Skeletal muscle cell (primary cell): ENCODE data around the gene CDKAL1.
"Not testable (repeated sequence)": the region's sequence is repeated elsewhere in the genome, so short reads cannot be mapped to it uniquely, and the experiment has no call there.

ENCODE experiments used
- DNase-seq: peaks from one replicate; pipeline ENCODE4 v3.0.0-alpha.2; 2010; ENCODE audit warnings: low read depth
- H3K4me3 ChIP-seq: 2 replicates; pipeline ENCODE4 v1.5.1; 2011; ENCODE audit warnings: low read depth, mild to moderate bottlenecking, control low read depth, low read length, moderate library complexity

CDKAL1 gene

GRCh38 chr6:20918868-20919267 lies 384.6 kb downstream of the CDKAL1 start:
- H3K4me3 ChIP-seq, result no peak overlapping the region
- no peak for DNase-seq

GRCh38 chr6:20919677-20920385 lies 385.6 kb downstream of the CDKAL1 start:
- no peak for DNase-seq

GRCh38 chr6:20921578-20921977 lies 387.3 kb downstream of the CDKAL1 start:
- no peak overlapping the region for H3K4me3 ChIP-seq
- peak; percentile 31 for DNase-seq

More at GRCh38 chr6:20919677-20920385, 385.6 kb downstream of the CDKAL1 start:
- no peak overlapping the region for H3K4me3 ChIP-seq

- DNase-seq, result no peak
- H3K4me3 ChIP-seq, result no peak overlapping the region
Measured at GRCh38 chr6:20922743-20923142, 388.5 kb downstream of the CDKAL1 start.

- H3K4me3 ChIP-seq, DNase-seq: not testable (repeated sequence)
Measured at GRCh38 chr6:20924094-20924493, 389.8 kb downstream of the CDKAL1 start.

- H3K4me3 ChIP-seq, result no peak overlapping the region
- no peak for DNase-seq
Measured at GRCh38 chr6:20924911-20925543, 390.8 kb downstream of the CDKAL1 start.

GRCh38 chr6:20927130-20927860 lies 393.0 kb downstream of the CDKAL1 start:
- H3K4me3 ChIP-seq, result no peak overlapping the region
- no peak for DNase-seq

GRCh38 chr6:20929283-20929682 lies 395.0 kb downstream of the CDKAL1 start:
- DNase-seq, result no peak
- no peak overlapping the region for H3K4me3 ChIP-seq

GRCh38 chr6:20931093-20931492 lies 396.8 kb downstream of the CDKAL1 start:
- no peak overlapping the region for H3K4me3 ChIP-seq
- DNase-seq, result no peak

GRCh38 chr6:20931772-20932171 lies 397.5 kb downstream of the CDKAL1 start:
- DNase-seq, result no peak
- no peak overlapping the region for H3K4me3 ChIP-seq

GRCh38 chr6:20932284-20932683 lies 398.0 kb downstream of the CDKAL1 start:
- no peak overlapping the region for H3K4me3 ChIP-seq
- DNase-seq, result no peak

GRCh38 chr6:20933057-20933788 lies 399.0 kb downstream of the CDKAL1 start:
- no peak overlapping the region for H3K4me3 ChIP-seq
- DNase-seq, result no peak

GRCh38 chr6:20936949-20937348 lies 402.7 kb downstream of the CDKAL1 start:
- no peak overlapping the region for H3K4me3 ChIP-seq
- no peak for DNase-seq

GRCh38 chr6:20939161-20939775 lies 405.0 kb downstream of the CDKAL1 start:
- H3K4me3 ChIP-seq, result no peak overlapping the region
- no peak for DNase-seq

- DNase-seq, result no peak
- no peak overlapping the region for H3K4me3 ChIP-seq
Measured at GRCh38 chr6:20943040-20943627, 408.9 kb downstream of the CDKAL1 start.

GRCh38 chr6:20943922-20944321 lies 409.7 kb downstream of the CDKAL1 start:
- H3K4me3 ChIP-seq, result no peak overlapping the region
- DNase-seq, result no peak

- H3K4me3 ChIP-seq, result no peak overlapping the region
- peak; percentile 69 for DNase-seq
Measured at GRCh38 chr6:20946022-20946421, 411.8 kb downstream of the CDKAL1 start.

GRCh38 chr6:20946890-20947289 lies 412.6 kb downstream of the CDKAL1 start:
- H3K4me3 ChIP-seq, result no peak overlapping the region
- DNase-seq, result no peak

GRCh38 chr6:20947977-20948376 lies 413.7 kb downstream of the CDKAL1 start:
- no peak for DNase-seq
- H3K4me3 ChIP-seq, result no peak overlapping the region
